Stimulated activated CD4-positive, alpha-beta T cell treated with anti-CD3 and anti-CD28 coated beads, Interleukin-2, amount 100 ng/mL, for 24 hours (primary cell): ENCODE measurements around the gene TSPAN15.
"Not testable (repeated sequence)": the region's sequence is repeated elsewhere in the genome, so short reads cannot be mapped to it uniquely, and the experiment has no call there.

Experiments
- DNase-seq, 2 donors: peaks; one replicate each; pipeline ENCODE4 v3.0.0-alpha.2; 2020

The TSPAN15 gene

GRCh38 chr10:69467928-69468750, 16.9 kb downstream of the TSPAN15 start:
- DNase-seq: no peak

- DNase-seq: no peak
Measured at GRCh38 chr10:69468751-69469089, 17.5 kb downstream of the TSPAN15 start.

DNA sequence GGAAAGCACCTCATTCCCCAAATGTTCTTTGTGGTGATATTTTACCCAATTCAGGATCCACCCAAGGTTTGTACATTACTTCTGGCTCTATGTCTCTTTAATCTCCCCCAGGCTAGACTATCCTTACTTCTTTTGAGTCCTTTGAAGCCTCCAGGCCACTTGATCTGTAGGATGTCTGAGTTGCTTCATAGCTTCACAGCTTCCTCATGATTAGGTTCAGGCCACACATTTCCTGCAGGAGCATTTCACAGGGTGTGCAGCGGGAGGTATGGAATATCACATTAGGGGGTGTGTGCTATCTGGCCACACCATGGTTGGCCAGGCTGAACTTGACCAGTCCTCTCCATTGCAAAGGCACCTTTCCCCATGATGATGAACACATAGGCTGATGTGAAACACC, 18.7 kb downstream of the TSPAN15 start:
- no peak for DNase-seq

DNA sequence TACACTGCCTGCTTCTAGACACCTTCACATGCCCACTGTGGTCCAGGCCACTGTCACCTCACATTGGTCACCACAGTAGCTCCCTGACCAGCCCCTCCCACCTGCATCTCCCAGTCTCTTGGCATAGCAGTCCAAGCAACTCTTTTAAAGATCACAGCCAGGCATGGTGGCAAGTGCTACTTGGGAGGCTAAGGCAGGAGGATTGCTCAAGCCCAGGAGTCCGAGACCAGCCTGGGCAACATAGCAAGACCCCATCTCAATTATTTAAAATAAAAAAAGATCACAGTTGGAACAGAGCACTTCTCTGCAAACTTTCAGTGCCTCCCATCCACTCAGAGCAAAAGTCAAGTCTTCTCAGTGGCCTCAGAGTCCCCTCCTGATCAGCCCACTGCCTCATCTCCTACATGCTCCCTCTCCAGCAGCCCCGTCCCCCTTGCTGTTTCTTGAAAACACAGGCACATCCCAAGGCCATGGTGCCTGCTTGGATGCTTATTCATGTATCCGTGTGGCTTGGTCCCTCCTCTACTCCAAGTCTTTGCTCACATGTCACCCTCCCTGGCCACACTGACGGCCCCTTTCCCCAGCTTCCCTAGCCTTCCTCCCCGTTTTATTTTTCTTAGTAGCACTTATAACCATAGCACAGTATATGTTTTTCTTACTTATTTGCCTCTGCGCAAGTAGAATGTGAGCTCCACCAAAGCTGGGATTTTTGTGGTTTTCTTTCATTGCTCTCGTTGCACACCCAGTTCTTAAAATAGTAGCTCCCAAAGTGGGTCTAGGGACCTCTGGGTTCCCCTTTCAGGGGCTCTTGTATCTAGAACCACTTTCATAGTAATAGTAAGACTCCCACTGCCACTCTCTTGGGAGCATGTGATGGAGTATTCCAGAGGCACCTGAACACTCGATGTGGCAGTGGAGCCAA, 19.5 kb downstream of the TSPAN15 start:
- no peak for DNase-seq

GRCh38 chr10:69472142-69472541, 20.9 kb downstream of the TSPAN15 start:
- no peak for DNase-seq

DNA sequence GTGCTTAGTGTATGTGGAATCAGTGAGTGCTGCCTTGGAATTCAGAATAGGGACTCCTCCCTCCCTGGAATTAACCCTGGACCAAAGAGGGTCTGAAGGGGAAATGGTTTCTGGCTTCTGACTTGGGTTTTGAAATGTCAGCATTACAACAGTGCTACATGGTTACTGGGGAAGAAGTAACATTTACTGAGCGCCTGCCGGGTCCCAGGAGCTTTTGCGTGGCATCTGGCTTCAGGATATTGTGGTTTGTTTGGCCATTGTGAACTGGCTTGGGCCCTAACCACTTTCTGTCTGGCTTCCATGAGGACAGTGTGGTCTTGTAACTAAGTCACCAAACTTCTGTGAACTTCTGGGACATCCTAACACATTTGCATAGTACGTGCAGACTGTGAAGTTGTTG, 21.3 kb downstream of the TSPAN15 start:
- no peak for DNase-seq

GRCh38 chr10:69473304-69473990, 22.2 kb downstream of the TSPAN15 start:
- no peak for DNase-seq

DNA sequence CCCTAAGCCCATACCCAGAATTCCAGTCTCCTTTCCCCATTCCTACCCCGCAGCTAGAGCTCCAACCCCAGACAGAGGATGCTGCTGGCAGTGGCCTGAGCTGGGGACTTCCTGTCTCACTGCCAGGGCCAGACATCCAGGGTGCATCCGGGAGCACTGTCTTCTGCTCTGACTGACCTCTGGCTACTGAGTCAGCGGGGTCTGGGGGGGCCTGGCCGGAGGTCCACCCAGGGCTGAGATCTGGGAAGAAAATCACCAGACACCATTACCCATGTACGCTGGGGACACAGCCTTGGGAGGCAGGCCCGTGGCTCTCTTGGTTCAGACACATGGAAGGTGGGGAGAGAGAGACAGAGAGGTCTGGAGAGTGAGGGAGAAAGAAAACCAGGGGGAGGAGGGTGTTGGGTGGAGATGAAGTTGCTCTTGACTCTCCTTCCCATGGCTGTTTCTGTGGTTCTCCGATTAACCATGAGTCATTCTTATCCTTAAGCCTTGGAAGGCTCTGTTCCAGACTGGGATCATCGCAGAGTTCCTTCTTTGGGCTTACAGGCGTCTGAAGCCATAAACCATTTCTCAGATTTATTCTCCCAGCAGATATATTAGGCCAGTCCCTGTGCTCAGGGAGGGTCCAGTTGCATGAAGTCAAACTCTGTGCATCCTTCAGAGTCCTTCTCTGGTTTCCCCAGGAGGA, 23.6 kb downstream of the TSPAN15 start:
- no peak for DNase-seq

- no peak for DNase-seq
Measured at GRCh38 chr10:69475433-69475830, 24.2 kb downstream of the TSPAN15 start.

DNA sequence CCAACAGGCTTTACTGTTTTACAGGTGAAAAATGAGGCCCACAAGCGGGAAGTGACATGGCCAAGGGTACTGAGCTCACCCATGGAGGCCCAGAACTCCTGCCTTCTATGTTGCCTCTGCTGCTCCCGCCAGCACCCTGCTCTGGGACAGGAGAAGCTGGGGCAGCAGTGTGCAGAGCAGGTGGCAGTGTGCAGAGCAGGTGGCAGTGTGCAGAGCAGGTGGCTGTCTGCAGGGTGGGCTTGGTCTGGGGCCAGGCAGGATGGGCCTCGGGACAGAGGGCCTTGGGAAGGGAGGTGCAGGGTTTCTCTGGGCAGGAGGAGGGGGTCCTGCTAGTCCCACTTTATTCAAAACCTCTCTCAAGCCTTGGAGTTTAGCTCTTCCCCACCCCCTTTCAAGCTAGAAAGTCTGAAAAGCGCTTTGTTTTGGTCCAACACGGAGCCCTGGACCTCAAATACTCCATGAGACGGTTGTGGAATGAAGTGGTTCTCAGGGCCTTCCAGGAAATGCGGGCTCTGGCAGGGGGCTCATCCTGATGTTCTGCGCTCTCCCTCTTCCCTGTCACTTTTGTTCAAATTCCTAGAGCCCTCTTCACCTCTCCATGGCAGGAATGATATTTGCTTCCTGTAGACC, 26.8 kb downstream of the TSPAN15 start:
- no peak for DNase-seq

GRCh38 chr10:69479240-69480067, 28.2 kb downstream of the TSPAN15 start:
- DNase-seq: no peak

- no peak for DNase-seq
Measured at GRCh38 chr10:69480068-69480412, 28.8 kb downstream of the TSPAN15 start.

GRCh38 chr10:69481305-69481704, 30.0 kb downstream of the TSPAN15 start:
- no peak for DNase-seq

DNA sequence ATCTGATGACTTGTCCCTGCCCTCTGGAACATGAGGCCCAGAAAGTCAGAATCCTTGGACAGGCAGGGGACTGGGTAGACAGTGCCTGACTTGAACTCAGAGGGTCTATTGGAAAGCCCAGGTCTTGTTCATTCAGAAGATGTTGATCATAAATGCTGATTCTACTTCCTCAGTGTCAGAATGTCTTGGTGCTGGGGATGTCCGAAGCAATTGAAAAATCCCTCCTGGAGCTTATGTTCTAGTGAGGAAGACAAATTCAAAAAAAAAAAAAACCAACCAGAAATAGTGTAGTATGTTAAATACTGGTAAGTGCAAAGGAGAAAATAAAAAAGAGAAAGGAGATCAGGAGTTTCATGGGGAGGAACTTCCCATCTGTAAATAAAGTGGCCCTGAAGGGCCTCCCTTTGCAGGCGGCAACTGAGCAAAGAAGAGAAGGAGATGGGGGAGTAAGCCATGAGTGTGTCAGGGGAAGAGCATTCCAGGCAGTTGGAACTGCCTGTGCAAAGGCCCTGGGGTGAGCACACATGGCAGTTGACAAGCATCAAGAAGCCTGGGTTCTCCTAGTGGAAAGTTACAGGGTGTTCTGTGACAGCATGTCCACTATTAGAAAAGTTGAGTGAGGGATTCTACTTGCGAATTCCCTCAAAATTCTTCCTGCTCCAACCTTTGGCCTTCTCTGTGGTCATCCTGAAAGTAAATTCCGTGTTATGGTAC, 30.7 kb downstream of the TSPAN15 start:
- no peak for DNase-seq

- DNase-seq: no peak
Measured at GRCh38 chr10:69483963-69484362, 32.7 kb downstream of the TSPAN15 start.

DNA sequence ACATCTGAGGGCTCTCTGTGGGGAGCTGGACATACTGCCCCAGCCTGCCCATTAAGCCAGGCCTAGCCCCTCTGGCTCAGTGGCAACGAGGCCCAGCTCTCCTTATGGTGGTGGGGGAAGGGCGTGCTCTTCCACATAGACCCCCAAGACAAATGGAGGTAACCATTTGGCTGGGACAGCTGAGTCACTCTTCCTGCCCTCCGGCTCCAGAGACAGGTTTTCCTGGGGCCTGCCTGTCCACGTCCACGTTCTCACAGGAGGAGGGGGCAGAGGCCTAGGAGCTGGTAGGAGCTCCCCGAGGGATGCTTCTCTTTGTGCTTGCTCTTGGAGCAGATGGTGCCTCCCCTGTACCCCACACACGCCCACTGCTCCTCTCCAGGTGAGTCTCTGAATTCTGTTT, 33.5 kb downstream of the TSPAN15 start:
- DNase-seq: no peak

DNA sequence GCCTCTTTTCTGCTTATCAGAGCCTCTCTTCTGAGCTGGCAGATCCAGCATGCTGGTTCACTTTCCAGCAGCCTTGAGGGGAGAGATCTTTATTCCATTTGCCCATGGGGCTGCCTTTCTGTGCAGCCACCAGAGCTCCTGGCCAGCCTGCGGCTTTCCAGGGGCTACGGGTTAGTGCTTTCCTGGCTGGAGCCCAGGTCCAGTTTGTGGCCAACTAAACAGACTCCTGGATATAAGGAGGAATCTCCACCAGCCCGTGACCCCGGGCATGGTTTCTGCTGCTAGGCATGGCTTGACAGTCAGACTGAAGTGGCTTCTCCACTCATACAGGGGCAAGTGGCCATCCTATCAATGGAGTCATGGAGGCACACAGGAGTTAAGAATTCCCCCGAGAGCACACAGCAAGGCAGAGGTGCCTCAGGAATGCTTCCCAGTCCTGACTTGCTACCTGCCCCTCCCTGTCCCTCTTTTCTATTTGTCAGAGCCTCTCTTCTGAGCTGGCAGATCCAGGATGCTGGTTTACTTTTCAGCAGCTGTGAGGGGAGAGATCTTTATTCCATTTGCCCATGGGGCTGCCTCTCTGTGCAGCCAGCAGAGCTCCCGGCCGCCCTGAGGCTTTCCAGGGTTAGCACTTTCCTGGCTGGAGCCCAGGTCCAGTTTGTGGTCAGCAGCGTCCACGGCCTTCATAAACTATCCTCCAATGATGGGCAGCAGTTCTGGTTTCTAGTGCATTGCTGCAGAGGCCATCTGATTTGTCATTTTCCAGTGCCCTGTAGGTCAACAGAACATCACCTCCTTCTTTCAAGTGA, 35.9 kb downstream of the TSPAN15 start:
- no peak for DNase-seq

DNA sequence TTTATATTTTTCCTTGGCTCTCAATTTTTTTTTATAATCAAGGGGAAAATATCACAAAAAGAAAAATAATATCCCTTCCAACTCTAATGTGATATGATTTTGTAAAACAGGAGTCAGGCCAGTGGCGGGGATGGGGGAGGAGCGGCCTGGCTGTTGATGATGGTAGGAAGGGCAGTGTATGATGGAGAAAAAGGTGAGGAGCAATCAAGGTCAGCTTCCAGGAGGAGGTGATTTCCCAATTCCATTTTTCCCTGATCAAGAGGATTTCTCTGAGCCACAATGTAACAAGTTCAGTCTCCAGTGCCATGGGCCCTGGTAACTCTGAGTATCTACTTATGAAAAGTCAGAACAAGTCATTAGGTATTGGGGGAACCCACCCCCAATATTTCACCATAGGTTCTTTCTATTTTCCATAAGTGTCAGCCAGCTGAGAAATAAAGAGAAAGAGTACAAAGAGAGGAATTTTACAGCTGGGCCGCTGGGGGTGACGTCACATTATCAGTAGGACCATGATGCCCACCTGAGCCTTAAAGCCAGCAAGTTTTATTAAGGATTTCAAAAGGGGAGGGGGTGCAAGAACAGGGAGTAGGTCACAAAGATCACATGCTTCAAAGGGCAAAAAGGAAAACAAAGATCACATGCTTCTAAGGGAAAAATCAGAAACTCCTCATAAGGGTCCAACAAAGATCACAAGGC, 37.0 kb downstream of the TSPAN15 start:
- DNase-seq: not testable (repeated sequence)

DNA sequence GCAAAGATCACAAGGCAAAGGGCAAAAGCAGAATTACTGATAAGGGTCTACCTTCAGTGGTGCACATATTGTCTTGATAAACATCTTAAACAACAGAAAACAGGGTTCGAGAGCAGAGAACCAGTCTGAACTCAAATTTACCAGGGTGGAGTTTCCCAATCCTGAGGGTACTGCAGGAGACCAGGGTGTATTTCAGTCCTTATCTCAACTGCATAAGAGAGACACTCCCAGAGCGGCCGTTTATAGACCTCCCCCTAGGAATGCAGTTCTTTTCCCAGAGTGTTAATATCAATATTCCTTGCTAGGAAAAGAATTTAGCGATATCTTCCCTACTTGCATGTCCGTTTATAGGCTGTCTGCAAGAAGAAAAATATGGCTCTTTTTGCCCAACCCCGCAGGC, 37.6 kb downstream of the TSPAN15 start:
- not testable (repeated sequence) for DNase-seq
